ENCODE measurements around the gene UGT3A2. TPM values are rescaled to one million over a fixed set of nuclear protein-coding genes. Genes with fewer than 3 reads are reported as not detected.
"Not testable (repeated sequence)": the region's sequence is repeated elsewhere in the genome, so short reads cannot be mapped to it uniquely, and the experiment has no call there.

Gene UGT3A2
- total RNA-seq, 3 donors from 2014 or later (not counting 1 experiment from before 2014, with no cell fraction given), result 0.25 TPM; not detected in 1

- H3K9me3 ChIP-seq (ENCODE audit: control insufficient read depth, insufficient read depth, low read length), result no peaks in the 10 kb centered on the region
- H3K9me3 Mint-ChIP-seq, result peaks cover 0 to 2% of the 10 kb centered on the region in 2 donors
- H3K36me3 Mint-ChIP-seq, result no peaks in the 10 kb centered on the region
- H3K27me3 Mint-ChIP-seq (ENCODE audit: low read depth in 2 of 2), result no peaks in the 10 kb centered on the region
- ATAC-seq, result no peak
- H3K27ac Mint-ChIP-seq, result no peak overlapping the region
- H3K4me3 Mint-ChIP-seq, result no peak overlapping the region
- H3K27ac ChIP-seq (ENCODE audit: low read length), result no peak overlapping the region
- no peak for TF ChIP-seq CTCF (IDR thresholded peaks at IDR 0.05)
- H3K4me3 ChIP-seq (ENCODE audit: low read length), result no peak overlapping the region
- no peaks in the 10 kb centered on the region for H3K27me3 ChIP-seq (ENCODE audit: control insufficient read depth, insufficient read depth, low read length)
- 63% methylated on average over 2 of the region's 3 CpGs for WGBS (ENCODE audit: insufficient coverage)
- H3K4me1 ChIP-seq (ENCODE audit: control insufficient read depth, insufficient read depth, low read length), result no peaks in the 10 kb centered on the region
- no peaks in the 10 kb centered on the region for H3K36me3 ChIP-seq (ENCODE audit: control insufficient read depth, insufficient read depth, low read length)
- no peaks in the 10 kb centered on the region for H3K4me1 Mint-ChIP-seq
- intact Hi-C loops (cut with micrococcal nuclease), result no loop called here
- no peak for DNase-seq
These were observed 20.8 kb downstream of the UGT3A2 start for GRCh38 chr5:36045895-36046294.

- H3K27ac Mint-ChIP-seq, result no peak overlapping the region
- no peak for ATAC-seq
- intact Hi-C loops (cut with micrococcal nuclease), result no loop called here
- TF ChIP-seq CTCF (IDR thresholded peaks at IDR 0.05), result no peak
- Histone ChIP-seq H3K9me3 (ENCODE audit: control insufficient read depth, insufficient read depth, low read length) (no peaks in the 10 kb centered on the region), H3K36me3 (ENCODE audit: control insufficient read depth, insufficient read depth, low read length) (no peaks in the 10 kb centered on the region), H3K4me1 (ENCODE audit: control insufficient read depth, insufficient read depth, low read length) (no peaks in the 10 kb centered on the region), H3K4me3 (ENCODE audit: low read length) (no peak overlapping the region), H3K27me3 (ENCODE audit: control insufficient read depth, insufficient read depth, low read length) (no peaks in the 10 kb centered on the region), H3K27ac (ENCODE audit: low read length) (no peak overlapping the region)
- DNase-seq, result no peak
- peaks cover 0 to 2% of the 10 kb centered on the region in 2 donors for H3K9me3 Mint-ChIP-seq
- no peak overlapping the region for H3K4me3 Mint-ChIP-seq
- H3K27me3 Mint-ChIP-seq (ENCODE audit: low read depth in 2 of 2), result no peaks in the 10 kb centered on the region
- no peaks in the 10 kb centered on the region for H3K4me1 Mint-ChIP-seq
- no peaks in the 10 kb centered on the region for H3K36me3 Mint-ChIP-seq
These were observed 25.2 kb downstream of the UGT3A2 start for GRCh38 chr5:36041537-36041845.

GRCh38 chr5:36040651-36041536, 25.8 kb downstream of the UGT3A2 start:
- intact Hi-C loops (cut with micrococcal nuclease), result no loop called here
- no peak for ATAC-seq
- DNase-seq, result no peak
- no peak overlapping the region for H3K4me3 Mint-ChIP-seq
- no peak overlapping the region for H3K27ac ChIP-seq (ENCODE audit: low read length)
- H3K4me1 Mint-ChIP-seq, result no peaks in the 10 kb centered on the region
- H3K36me3 Mint-ChIP-seq, result no peaks in the 10 kb centered on the region
- no peak for TF ChIP-seq CTCF (IDR thresholded peaks at IDR 0.05)
- H3K27me3 ChIP-seq (ENCODE audit: control insufficient read depth, insufficient read depth, low read length), result no peaks in the 10 kb centered on the region
- H3K9me3 ChIP-seq (ENCODE audit: control insufficient read depth, insufficient read depth, low read length), result no peaks in the 10 kb centered on the region
- no peak overlapping the region for H3K27ac Mint-ChIP-seq
- peaks cover 0 to 2% of the 10 kb centered on the region in 2 donors for H3K9me3 Mint-ChIP-seq
- 90% methylated on average over 2 of the region's 3 CpGs for WGBS (ENCODE audit: insufficient coverage)
- no peaks in the 10 kb centered on the region for H3K27me3 Mint-ChIP-seq (ENCODE audit: low read depth in 2 of 2)
- no peak overlapping the region for H3K4me3 ChIP-seq (ENCODE audit: low read length)
- no peaks in the 10 kb centered on the region for H3K4me1 ChIP-seq (ENCODE audit: control insufficient read depth, insufficient read depth, low read length)
- no peaks in the 10 kb centered on the region for H3K36me3 ChIP-seq (ENCODE audit: control insufficient read depth, insufficient read depth, low read length)

- Mint-ChIP-seq H3K4me3 (no peak overlapping the region), H3K36me3 (no peaks in the 10 kb centered on the region), H3K27ac (no peak overlapping the region), H3K4me1 (no peaks in the 10 kb centered on the region), H3K9me3 (peaks cover 0 to 2% of the 10 kb centered on the region in 2 donors), H3K27me3 (ENCODE audit: low read depth in 2 of 2) (no peaks in the 10 kb centered on the region)
- 94% methylated on average over 13 of the region's 13 CpGs for WGBS (ENCODE audit: insufficient coverage)
- no peak for TF ChIP-seq CTCF (IDR thresholded peaks at IDR 0.05)
- Histone ChIP-seq H3K36me3 (ENCODE audit: control insufficient read depth, insufficient read depth, low read length) (no peaks in the 10 kb centered on the region), H3K9me3 (ENCODE audit: control insufficient read depth, insufficient read depth, low read length) (no peaks in the 10 kb centered on the region), H3K4me1 (ENCODE audit: control insufficient read depth, insufficient read depth, low read length) (no peaks in the 10 kb centered on the region), H3K27ac (ENCODE audit: low read length) (no peak overlapping the region), H3K4me3 (ENCODE audit: low read length) (no peak overlapping the region), H3K27me3 (ENCODE audit: control insufficient read depth, insufficient read depth, low read length) (no peaks in the 10 kb centered on the region)
- DNase-seq, result no peak
- no peak for ATAC-seq
- intact Hi-C loops (cut with micrococcal nuclease), result no loop called here
These were observed 31.0 kb downstream of the UGT3A2 start for GRCh38 chr5:36035696-36036095.

- H3K36me3 Mint-ChIP-seq; H3K27me3 ChIP-seq (ENCODE audit: control insufficient read depth, insufficient read depth, low read length); H3K9me3 ChIP-seq (ENCODE audit: control insufficient read depth, insufficient read depth, low read length); H3K4me1 ChIP-seq (ENCODE audit: control insufficient read depth, insufficient read depth, low read length); H3K27me3 Mint-ChIP-seq (ENCODE audit: low read depth in 2 of 2); H3K36me3 ChIP-seq (ENCODE audit: control insufficient read depth, insufficient read depth, low read length); H3K4me3 ChIP-seq (ENCODE audit: low read length); intact Hi-C loops (cut with micrococcal nuclease); H3K4me3 Mint-ChIP-seq; H3K27ac ChIP-seq (ENCODE audit: low read length); H3K27ac Mint-ChIP-seq; H3K4me1 Mint-ChIP-seq; H3K9me3 Mint-ChIP-seq; DNase-seq; ATAC-seq: not testable (repeated sequence)
- 89% methylated on average over 3 of the region's 3 CpGs for WGBS (ENCODE audit: insufficient coverage)
These were observed 32.0 kb downstream of the UGT3A2 start for GRCh38 chr5:36034536-36035134.
